LNCAP (cell line): ENCODE results near the gene RFLNA.

Experiments
- CTCF ChIP-seq: fragments of 450-650 bp; IDR thresholded peaks from 2 replicates; pipeline ENCODE4 v1.5.1; 2017; ENCODE audit warnings: mild to moderate bottlenecking

Gene RFLNA

GRCh38 chr12:124306686-124307555 lies 12.0 kb downstream of the RFLNA start:
- no peak for TF ChIP-seq CTCF

DNA sequence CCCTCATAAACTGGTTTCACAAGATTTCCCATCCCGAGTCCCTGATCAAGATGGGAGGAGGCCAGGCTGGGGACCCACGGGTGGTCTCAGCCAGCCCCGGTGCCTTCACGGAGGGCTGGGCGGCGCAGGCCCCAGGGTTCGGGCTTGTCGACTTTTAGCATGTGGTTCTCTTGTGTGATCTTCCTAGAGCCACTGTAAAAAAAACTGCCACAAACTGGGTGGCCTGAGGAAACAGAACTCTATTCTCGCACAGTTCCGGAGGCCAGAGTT lies 12.6 kb downstream of the RFLNA start:
- no peak for TF ChIP-seq CTCF

GRCh38 chr12:124308741-124309140 lies 13.8 kb downstream of the RFLNA start:
- no peak for TF ChIP-seq CTCF

GRCh38 chr12:124309231-124309630 lies 14.3 kb downstream of the RFLNA start:
- no peak for TF ChIP-seq CTCF

GRCh38 chr12:124309744-124310143 lies 14.9 kb downstream of the RFLNA start:
- no peak for TF ChIP-seq CTCF

GRCh38 chr12:124310178-124310577 lies 15.3 kb downstream of the RFLNA start:
- TF ChIP-seq CTCF = no peak

DNA sequence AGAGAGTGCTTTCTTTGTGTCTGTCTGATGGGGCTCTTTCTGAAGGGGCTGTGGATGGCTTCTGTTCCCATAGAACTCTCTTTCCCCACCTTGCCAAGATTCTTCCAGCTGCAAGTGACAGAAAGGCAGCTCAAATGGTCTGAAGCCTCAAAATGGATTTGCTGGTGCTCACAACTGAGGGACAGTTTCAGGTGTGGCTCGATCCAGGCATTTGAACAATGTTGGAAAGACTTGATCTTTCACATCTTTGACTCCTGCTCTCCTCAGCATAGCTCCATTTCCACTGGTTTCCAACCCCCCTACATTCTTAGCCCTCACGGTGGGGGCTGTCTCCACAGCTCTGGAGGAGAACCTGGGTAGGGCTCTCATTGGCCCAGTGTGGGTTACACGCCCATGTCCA lies 15.9 kb downstream of the RFLNA start:
- no peak for TF ChIP-seq CTCF
